ENCODE measurements around the gene SPATA32.

- TF ChIP-seq CTCF (conservative IDR thresholded peaks at IDR 0.05) = no peak
- no peak for TF ChIP-seq ZFX (IDR thresholded peaks at IDR 0.05)
Observed at GRCh38 chr17:45302649-45303173, 40.8 kb upstream of the SPATA32 start.

All from C4-2B (cell line).